OCI-LY7 (cell line): ENCODE data around the gene PRMT5. TPM values are rescaled to one million over a fixed set of nuclear protein-coding genes. Genes with fewer than 3 reads are reported as not detected.

Experiments
- BruUV-seq: library from RNA; stranded (reverse); fragments of 400-500 nt; replicated peaks from 2 replicates; lab custom pipeline; 2021; lab: Mats Ljungman, UMichigan
- CTCF ChIA-PET: fragments of 300-600 bp; sonication (Branson Sonifier 250); formaldehyde crosslinking; loops from one replicate; lab custom pipeline; 2022; ENCODE audit warnings: antibody characterized with exemption; ENCODE audit not compliant: unreplicated experiment; lab: Charles Lee
- POLR2A ChIA-PET: fragments of 300-600 bp; sonication (Branson Sonifier 250); formaldehyde crosslinking; loops from one replicate; lab custom pipeline; 2022; ENCODE audit warnings: antibody characterized with exemption; lab: Charles Lee
- DNase-seq: peaks from one replicate; pipeline ENCODE4 v3.0.0-alpha.2; 2015; ENCODE audit warnings: low spot score
- H2AFZ ChIP-seq: fragments of 200-600 bp; sonication (generic), shearing (Covaris generic); 2 replicates; pipeline ENCODE4 v1.6.1; 2014; ENCODE audit warnings: mild to moderate bottlenecking, antibody characterized with exemption, low read length, moderate library complexity
- H3K27ac ChIP-seq: fragments of 200-600 bp; sonication (generic); 2 replicates; pipeline ENCODE4 v1.5.1; 2014; ENCODE audit warnings: mixed run types, low read depth, mild to moderate bottlenecking, moderate library complexity, low read length, inconsistent platforms; ENCODE audit not compliant: poor library complexity, severe bottlenecking
- H3K36me3 ChIP-seq: fragments of 200-600 bp; sonication (generic); 2 replicates; pipeline ENCODE4 v1.6.1; 2014; ENCODE audit warnings: mild to moderate bottlenecking, antibody characterized with exemption, low read length, moderate library complexity, mixed read lengths; ENCODE audit not compliant: insufficient read depth
- H3K4me1 ChIP-seq: fragments of 200-600 bp; sonication (generic); 2 replicates; pipeline ENCODE4 v1.5.1; 2014; ENCODE audit warnings: mild to moderate bottlenecking, low read length; ENCODE audit not compliant: insufficient read depth, poor library complexity, severe bottlenecking
- H3K4me2 ChIP-seq: fragments of 200-600 bp; sonication (generic); 2 replicates; pipeline ENCODE4 v1.6.1; 2014; ENCODE audit warnings: mild to moderate bottlenecking, low read length
- H3K4me3 ChIP-seq: fragments of 200-600 bp; sonication (generic); 2 replicates; pipeline ENCODE4 v1.5.1; 2014; ENCODE audit warnings: mild to moderate bottlenecking, low read depth, low read length; ENCODE audit not compliant: poor library complexity, severe bottlenecking
- H3K79me2 ChIP-seq: fragments of 200-600 bp; sonication (generic); 2 replicates; pipeline ENCODE4 v1.6.1; 2016; ENCODE audit warnings: low read depth, mild to moderate bottlenecking, low read length, moderate library complexity, mixed read lengths; ENCODE audit not compliant: insufficient read depth
- H3K9me2 ChIP-seq: fragments of 200-600 bp; sonication (generic); 2 replicates; pipeline ENCODE4 v1.6.1; 2016; ENCODE audit warnings: mild to moderate bottlenecking, low read length, mixed read lengths; ENCODE audit not compliant: insufficient read depth
- H3K9me3 ChIP-seq: fragments of 200-600 bp; sonication (generic); 2 replicates; pipeline ENCODE4 v1.6.1; 2014; ENCODE audit warnings: mild to moderate bottlenecking, mixed run types, low read length, mixed read lengths
- H4K20me1 ChIP-seq: fragments of 200-600 bp; sonication (generic); 2 replicates; pipeline ENCODE4 v1.6.1; 2014; ENCODE audit warnings: mild to moderate bottlenecking, antibody characterized with exemption, low read length, moderate library complexity, mixed read lengths; ENCODE audit not compliant: insufficient read depth
- EZH2phosphoT487 ChIP-seq: fragments of 200-600 bp; sonication (generic); IDR thresholded peaks from 2 replicates; pipeline ENCODE4 v1.6.1; 2018; ENCODE audit warnings: low read depth, borderline replicate concordance, mild to moderate bottlenecking, mixed run types, antibody characterized with exemption, low read length, moderate library complexity, mixed read lengths
- intact Hi-C: fragments of 100-400 bp; cut with micrococcal nuclease; formaldehyde crosslinking; loops from one replicate; pipeline ENCODE4 v1.10.0; 2022; ENCODE audit not compliant: unreplicated experiment
- total RNA-seq, 2 experiments: library from RNA; depleted of rRNA in 1 of 2; stranded (reverse); fragments of >200 nt in 1 of 2; shearing (Covaris generic) in 1 of 2; gene quantifications; 2 replicates each; pipeline ENCODE4 v1.2.3, GENCODE V29; 2014 to 2022
- TF ChIP-seq, protein P1 (sequence below): fragments of 200-600 bp; sonication (generic); conservative IDR thresholded peaks from 2 replicates; pipeline ENCODE4 v1.5.1; 2014; ENCODE audit warnings: mild to moderate bottlenecking, antibody characterized with exemption, low read length, moderate library complexity, mixed read lengths

PRMT5 gene
- total RNA-seq, 2 experiments from 2014 or later: 93.1 to 135 TPM

DNA sequence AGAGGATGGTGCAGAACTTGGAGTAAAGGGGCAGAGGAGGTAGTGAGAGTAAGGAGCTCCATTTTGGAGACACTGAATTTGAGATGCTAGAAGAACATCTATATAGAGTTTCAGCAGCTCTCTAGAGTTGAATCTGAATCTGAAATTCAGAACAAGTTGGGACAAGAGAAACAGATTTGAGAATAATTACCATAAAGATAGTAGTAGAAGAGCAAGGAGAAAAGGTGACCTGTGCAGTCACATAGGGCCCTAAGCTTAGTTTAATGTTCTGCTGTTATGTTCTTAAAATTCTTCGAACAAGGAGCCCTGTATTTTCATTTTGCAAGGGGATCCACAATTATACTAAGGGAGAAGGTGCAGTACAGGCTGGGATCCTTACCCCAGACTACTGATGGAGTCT is 38.8 kb downstream of the PRMT5 start:
- DNase-seq: no peak
- no TSS peak for BruUV-seq
- H3K36me3 ChIP-seq: no peaks in the 10 kb centered on the region
- no peaks in the 10 kb centered on the region for H4K20me1 ChIP-seq
- intact Hi-C loops: no loop called here
- 0 out of 2 replicates have a peak overlapping the region, but pooled peaks have one; percentile 1 for H2AFZ ChIP-seq
- ChIA-PET CTCF (interaction anchor here (1.2 to 2.1 kb wide), 2 partner anchors 19 to 60 kb away, joined by 3 to 8 read pairs; partner anchors contain the start of genes LRP10 and MRPL52), POLR2A (interaction anchor here (0.7 to 4.1 kb wide), 10 partner anchors 9 to 927 kb away, joined by 3 to 42 read pairs (median 4); partner anchors contain the start of genes LRP10 and RBM23)
- H3K27ac ChIP-seq: peak overlapping the region; percentile 96
- H3K9me3 ChIP-seq: no peaks in the 10 kb centered on the region
- no peak overlapping the region for H3K4me3 ChIP-seq
- no peaks in the 10 kb centered on the region for H3K9me2 ChIP-seq
- H3K4me1 ChIP-seq: peaks cover 68% of the 10 kb centered on the region
- no peaks in the 10 kb centered on the region for H3K79me2 ChIP-seq
- H3K4me2 ChIP-seq: peak overlapping the region; percentile 50
- TF ChIP-seq EZH2phosphoT487: no peak
- TF ChIP-seq, protein P1, sequence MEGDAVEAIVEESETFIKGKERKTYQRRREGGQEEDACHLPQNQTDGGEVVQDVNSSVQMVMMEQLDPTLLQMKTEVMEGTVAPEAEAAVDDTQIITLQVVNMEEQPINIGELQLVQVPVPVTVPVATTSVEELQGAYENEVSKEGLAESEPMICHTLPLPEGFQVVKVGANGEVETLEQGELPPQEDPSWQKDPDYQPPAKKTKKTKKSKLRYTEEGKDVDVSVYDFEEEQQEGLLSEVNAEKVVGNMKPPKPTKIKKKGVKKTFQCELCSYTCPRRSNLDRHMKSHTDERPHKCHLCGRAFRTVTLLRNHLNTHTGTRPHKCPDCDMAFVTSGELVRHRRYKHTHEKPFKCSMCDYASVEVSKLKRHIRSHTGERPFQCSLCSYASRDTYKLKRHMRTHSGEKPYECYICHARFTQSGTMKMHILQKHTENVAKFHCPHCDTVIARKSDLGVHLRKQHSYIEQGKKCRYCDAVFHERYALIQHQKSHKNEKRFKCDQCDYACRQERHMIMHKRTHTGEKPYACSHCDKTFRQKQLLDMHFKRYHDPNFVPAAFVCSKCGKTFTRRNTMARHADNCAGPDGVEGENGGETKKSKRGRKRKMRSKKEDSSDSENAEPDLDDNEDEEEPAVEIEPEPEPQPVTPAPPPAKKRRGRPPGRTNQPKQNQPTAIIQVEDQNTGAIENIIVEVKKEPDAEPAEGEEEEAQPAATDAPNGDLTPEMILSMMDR: no peak

DNA sequence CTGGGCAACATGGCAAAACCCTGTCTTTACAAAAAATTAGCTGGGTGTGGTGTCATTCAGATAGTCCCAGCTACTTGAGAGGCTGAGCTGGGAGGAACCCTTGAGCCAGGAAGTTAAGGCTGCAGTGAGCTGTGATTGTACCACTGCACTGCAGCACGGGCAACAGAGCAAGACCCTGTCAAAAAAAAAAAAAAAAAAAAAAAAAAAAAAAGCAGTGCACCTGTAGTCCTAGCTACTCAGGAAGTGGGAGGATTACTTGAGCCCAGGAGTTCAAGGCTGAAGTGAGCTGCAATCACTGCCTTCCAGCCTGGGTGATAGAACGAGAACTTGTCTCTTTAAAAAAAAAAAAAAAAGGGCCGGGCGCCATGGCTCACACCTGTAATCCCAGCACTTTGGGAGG is 40.5 kb downstream of the PRMT5 start:
- DNase-seq: peak; percentile 95
- Histone ChIP-seq H4K20me1 (no peaks in the 10 kb centered on the region), H3K4me1 (peaks cover 77% of the 10 kb centered on the region), H3K4me3 (peak overlapping the region; percentile 71), H2AFZ (no peak overlapping the region), H3K9me2 (no peaks in the 10 kb centered on the region), H3K4me2 (peak overlapping the region; percentile 79), H3K79me2 (no peaks in the 10 kb centered on the region), H3K27ac (peak overlapping the region; percentile 96), H3K9me3 (no peaks in the 10 kb centered on the region), H3K36me3 (no peaks in the 10 kb centered on the region)
- POLR2A ChIA-PET: interaction anchor here (0.6 to 4.1 kb wide), 20 partner anchors 9 to 369 kb away, joined by 3 to 42 read pairs (median 6); partner anchors contain the start of genes HAUS4, LRP10, PRMT5 and RBM23
- TF ChIP-seq, protein P1: no peak
- intact Hi-C loops: loop anchor here (1.0 to 5.0 kb wide), 5 partner anchors 12 to 966 kb away; partner anchors contain the start of gene PRMT5
- BruUV-seq: no TSS peak
- CTCF ChIA-PET: interaction anchor here (0.8 to 2.1 kb wide), 5 partner anchors 12 to 98 kb away, joined by 3 to 8 read pairs (median 4); partner anchors contain the start of gene LRP10

DNA sequence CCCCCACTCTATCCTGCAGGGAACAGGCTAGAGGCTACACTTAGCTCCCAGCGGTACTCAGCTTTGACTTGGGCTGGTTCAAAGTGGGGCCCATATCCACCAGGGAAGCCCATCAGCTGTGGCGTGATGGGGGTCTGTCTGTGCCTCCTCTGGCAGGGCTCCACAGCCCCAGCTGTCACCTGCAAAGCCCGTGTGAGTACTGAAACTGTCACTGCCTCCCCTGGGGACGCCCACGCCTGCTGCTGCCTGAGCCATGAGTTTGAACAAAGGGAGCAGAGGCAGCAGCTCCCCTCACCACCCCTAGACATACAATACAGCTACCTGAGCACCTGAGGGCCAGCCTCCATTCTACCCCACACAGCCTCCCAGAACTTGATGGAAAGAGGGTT is 41.2 kb downstream of the PRMT5 start:
- Histone ChIP-seq H3K9me3 (no peaks in the 10 kb centered on the region), H3K27ac (peak overlapping the region; percentile 96), H4K20me1 (no peaks in the 10 kb centered on the region), H3K36me3 (no peaks in the 10 kb centered on the region), H3K9me2 (no peaks in the 10 kb centered on the region), H3K4me1 (peaks cover 77% of the 10 kb centered on the region), H3K79me2 (no peaks in the 10 kb centered on the region), H3K4me3 (peak overlapping the region; percentile 71), H3K4me2 (peak overlapping the region; percentile 79), H2AFZ (no peak overlapping the region)
- no peak for TF ChIP-seq EZH2phosphoT487
- TF ChIP-seq, protein P1: no peak
- DNase-seq: peak; percentile 94
- CTCF ChIA-PET: interaction anchor here (0.8 to 1.3 kb wide), 3 partner anchors 15 to 98 kb away, joined by 4 to 5 read pairs (median 4); partner anchors contain the start of gene LRP10
- intact Hi-C loops: loop anchor here (1.0 to 5.0 kb wide), 6 partner anchors 12 to 966 kb away; partner anchors contain the start of genes LRP10 and PRMT5
- POLR2A ChIA-PET: interaction anchor here (0.6 to 4.1 kb wide), 14 partner anchors 12 to 94 kb away, joined by 4 to 42 read pairs (median 6); partner anchors contain the start of genes HAUS4, LRP10, PRMT5 and RBM23
- BruUV-seq: no TSS peak
